SK-N-SH (cell line): ENCODE results near the gene EBNA1BP2. TPM values are rescaled to one million over a fixed set of nuclear protein-coding genes. Genes with fewer than 3 reads are reported as not detected.

Experiments used
- CTCF ChIA-PET: fragments of 300-600, 350-600 bp; formaldehyde crosslinking; extraction: SDS; loops from one replicate; lab custom pipeline; 2021; lab: Yijun Ruan, JAX
- POLR2A ChIA-PET: fragments of 350-600 bp; sonication (Branson Sonifier 250); formaldehyde crosslinking; extraction: SDS; loops from one replicate; lab custom pipeline; 2020; ENCODE audit warnings: antibody characterized with exemption, inconsistent platforms; lab: Yijun Ruan, JAX
- DNase-seq: peaks from one replicate; pipeline ENCODE4 v3.0.0; 2012
- H2AFZ ChIP-seq: fragments of 200-600 bp; sonication (generic); 2 replicates; pipeline ENCODE4 v1.8.1; 2016; ENCODE audit warnings: antibody characterized with exemption, mild to moderate bottlenecking, low read depth
- H3F3A ChIP-seq: fragments of 200-600 bp; sonication (generic); replicated peaks from 2 replicates; pipeline ENCODE3; 2016; ENCODE audit warnings: antibody characterized with exemption, mild to moderate bottlenecking; ENCODE audit not compliant: insufficient read depth
- H3K27ac ChIP-seq, 2 experiments: fragments of 200-500 bp in 1 of 2; fragments of 200-600 bp in 1 of 2; sonication (Bioruptor generic) in 1 of 2; sonication (generic), shearing (Covaris generic) in 1 of 2; 2 replicates each; pipeline versions ENCODE4 v1.5.1 to v1.6.1; 2014 to 2016; ENCODE audit warnings: low read depth in 2 of 2, inconsistent platforms in 1 of 2, low read length in 1 of 2, mild to moderate bottlenecking in 1 of 2, mixed read lengths in 1 of 2
- H3K27me3 ChIP-seq: fragments of 200-600 bp; sonication (generic), shearing (Covaris generic); 2 replicates; pipeline ENCODE4 v1.6.1; 2016; ENCODE audit warnings: mixed run types; ENCODE audit not compliant: insufficient read depth
- H3K36me3 ChIP-seq, 2 experiments: fragments of 200-500 bp in 1 of 2; fragments of 200-600 bp in 1 of 2; sonication (Bioruptor generic) in 1 of 2; sonication (generic) in 1 of 2; replicated peaks in 1 of 2; 2 replicates each; pipeline versions ENCODE3 to v1.5.1; 2014 to 2016; ENCODE audit warnings: low read length in 1 of 2, mild to moderate bottlenecking in 1 of 2; ENCODE audit not compliant: insufficient read depth in 2 of 2, control insufficient read depth in 1 of 2
- H3K4me1 ChIP-seq, 2 experiments: fragments of 200-500 bp in 1 of 2; fragments of 200-600 bp in 1 of 2; sonication (Bioruptor generic) in 1 of 2; sonication (generic), shearing (Covaris generic) in 1 of 2; 2 replicates each; pipeline versions ENCODE4 v1.5.1 to v1.6.1; 2014 to 2016; ENCODE audit warnings: low read depth in 1 of 2, low read length in 1 of 2, mixed run types in 1 of 2; ENCODE audit not compliant: insufficient read depth in 2 of 2, control insufficient read depth in 1 of 2
- H3K4me2 ChIP-seq: fragments of 200-600 bp; sonication (generic), shearing (Covaris generic); 2 replicates; pipeline ENCODE4 v1.6.1; 2017; ENCODE audit warnings: mixed run types
- H3K4me3 ChIP-seq, 2 experiments: fragments of 200-500 bp in 1 of 2; fragments of 200-600 bp in 1 of 2; sonication (Bioruptor generic) in 1 of 2; sonication (generic), shearing (Covaris generic) in 1 of 2; 2 replicates each; pipeline versions ENCODE4 v1.5.1 to v1.8.1; 2014 to 2016; ENCODE audit warnings: low read depth in 2 of 2, inconsistent platforms in 1 of 2, low read length in 1 of 2, mild to moderate bottlenecking in 1 of 2, mixed read lengths in 1 of 2, moderate library complexity in 1 of 2
- H3K79me2 ChIP-seq: fragments of 200-600 bp; sonication (generic); 2 replicates; pipeline ENCODE4 v1.8.1; 2017; ENCODE audit warnings: mild to moderate bottlenecking; ENCODE audit not compliant: insufficient read depth
- H3K9ac ChIP-seq: fragments of 200-600 bp; sonication (generic); 2 replicates; pipeline ENCODE4 v1.6.1; 2017; ENCODE audit warnings: mixed run types
- H3K9me2 ChIP-seq: fragments of 200-600 bp; sonication (generic); 2 replicates; pipeline ENCODE4 v1.6.1; 2017; ENCODE audit warnings: mixed run types
- H3K9me3 ChIP-seq: fragments of 200-600 bp; sonication (generic); 2 replicates; pipeline ENCODE4 v1.6.1; 2017; ENCODE audit warnings: mixed run types, mild to moderate bottlenecking, moderate library complexity
- H4K20me1 ChIP-seq: fragments of 200-600 bp; sonication (generic); 2 replicates; pipeline ENCODE4 v1.6.1; 2017; ENCODE audit warnings: mild to moderate bottlenecking, mixed run types; ENCODE audit not compliant: insufficient read depth
- ELF1 ChIP-seq: IDR thresholded peaks from 2 replicates; pipeline ENCODE4 v1.4.0; 2012
- EZH2phosphoT487 ChIP-seq: fragments of 200-600 bp; sonication (generic); IDR thresholded peaks from 2 replicates; pipeline ENCODE4 v1.6.1; 2017; ENCODE audit warnings: low read depth, mixed run types, mild to moderate bottlenecking, antibody characterized with exemption, moderate library complexity, borderline replicate concordance
- GABPA ChIP-seq: IDR thresholded peaks from 2 replicates; pipeline ENCODE4 v1.4.0; 2012; ENCODE audit warnings: low read depth, mild to moderate bottlenecking
- JUND ChIP-seq: IDR thresholded peaks from 2 replicates; pipeline ENCODE4 v1.4.0; 2012
- MEF2A ChIP-seq: IDR thresholded peaks from 2 replicates; pipeline ENCODE4 v1.4.0; 2012; ENCODE audit warnings: low read depth, borderline replicate concordance
- POLR2AphosphoS5 ChIP-seq: IDR thresholded peaks from 2 replicates; pipeline ENCODE4 v1.6.1; 2012; ENCODE audit warnings: low read depth, low read length
- RCOR1 ChIP-seq: fragments of 150-350 bp; IDR thresholded peaks from 2 replicates; pipeline ENCODE4 v1.6.1; 2017; ENCODE audit warnings: antibody characterized with exemption, low read length
- RFX5 ChIP-seq: IDR thresholded peaks from 2 replicates; pipeline ENCODE4 v1.6.1; 2012; ENCODE audit warnings: mild to moderate bottlenecking, improper control_type of control experiment, low read length
- RXRA ChIP-seq: IDR thresholded peaks from 2 replicates; pipeline ENCODE4 v1.4.0; 2012; ENCODE audit warnings: low read depth, mild to moderate bottlenecking, borderline replicate concordance
- SMC3 ChIP-seq: IDR thresholded peaks from 2 replicates; pipeline ENCODE4 v1.6.1; 2012; ENCODE audit warnings: low read depth, low read length, improper control_type of control experiment
- TAF1 ChIP-seq: IDR thresholded peaks from 2 replicates; pipeline ENCODE4 v1.6.1; 2012; ENCODE audit warnings: low read depth, mild to moderate bottlenecking, low read length, moderate library complexity, borderline replicate concordance
- TEAD4 ChIP-seq: IDR thresholded peaks from 2 replicates; pipeline ENCODE4 v1.4.0; 2012; ENCODE audit warnings: mild to moderate bottlenecking, borderline replicate concordance; ENCODE audit not compliant: insufficient read depth
- YY1 ChIP-seq: IDR thresholded peaks from 2 replicates; pipeline ENCODE4 v1.4.0; 2012; ENCODE audit warnings: low read depth, mild to moderate bottlenecking
- WGBS: methylation state at CpG from one replicate; pipeline ENCODE4 v1.1.6; 2017; ENCODE audit warnings: low lambda C conversion rate; 5-methylcytosine and 5-hydroxymethylcytosine counted together
- polyA plus RNA-seq, 3 experiments: library from polyadenylated mRNA; depleted of rRNA; stranded (reverse); fragments of >200 nt; gene quantifications; 2 replicates each; pipeline ENCODE4 v1.2.3, GENCODE V29; 2012
- TF ChIP-seq, protein P1 (sequence below): IDR thresholded peaks from 2 replicates; pipeline ENCODE4 v1.6.1; 2012; ENCODE audit warnings: mild to moderate bottlenecking, low read depth, low read length, moderate library complexity
- TF ChIP-seq, protein P2 (sequence below): fragments of 150-350 bp; IDR thresholded peaks from 2 replicates; pipeline ENCODE4 v1.6.1; 2017; ENCODE audit warnings: antibody characterized with exemption, low read length, low read depth, borderline replicate concordance

EBNA1BP2 gene
- polyA plus RNA-seq, 1 of the 3 experiments (the other 2 are of a cell fraction): 146 TPM

DNA sequence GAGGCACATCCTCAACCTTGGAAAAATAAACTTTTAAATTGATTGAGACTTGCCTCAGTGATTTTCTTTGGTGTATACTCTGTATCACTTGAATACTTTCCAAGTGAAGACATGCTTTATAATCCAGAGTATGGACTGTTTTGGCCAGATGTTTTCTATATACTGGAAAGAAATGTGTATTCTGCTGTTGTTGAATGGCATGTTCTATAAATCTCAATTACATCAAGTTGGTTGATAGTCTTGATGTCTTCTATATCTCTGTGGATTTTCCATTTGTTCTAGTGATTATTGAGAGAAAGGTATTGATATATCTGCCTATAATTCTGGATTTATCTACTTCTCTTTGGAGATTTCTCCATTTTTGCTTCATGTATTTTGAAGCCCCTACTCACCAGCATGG is 37.5 kb downstream of the EBNA1BP2 start:
- H3K9me2 ChIP-seq: no peaks in the 10 kb centered on the region
- no peak for TF ChIP-seq EZH2phosphoT487
- TF ChIP-seq RXRA: no peak
- no peak for TF ChIP-seq YY1
- no peak for TF ChIP-seq RFX5
- TF ChIP-seq POLR2AphosphoS5: no peak
- no peak for TF ChIP-seq GABPA
- TF ChIP-seq RCOR1: no peak
- TF ChIP-seq SMC3: no peak
- TF ChIP-seq TEAD4: no peak
- TF ChIP-seq JUND: no peak
- TF ChIP-seq, protein P1, sequence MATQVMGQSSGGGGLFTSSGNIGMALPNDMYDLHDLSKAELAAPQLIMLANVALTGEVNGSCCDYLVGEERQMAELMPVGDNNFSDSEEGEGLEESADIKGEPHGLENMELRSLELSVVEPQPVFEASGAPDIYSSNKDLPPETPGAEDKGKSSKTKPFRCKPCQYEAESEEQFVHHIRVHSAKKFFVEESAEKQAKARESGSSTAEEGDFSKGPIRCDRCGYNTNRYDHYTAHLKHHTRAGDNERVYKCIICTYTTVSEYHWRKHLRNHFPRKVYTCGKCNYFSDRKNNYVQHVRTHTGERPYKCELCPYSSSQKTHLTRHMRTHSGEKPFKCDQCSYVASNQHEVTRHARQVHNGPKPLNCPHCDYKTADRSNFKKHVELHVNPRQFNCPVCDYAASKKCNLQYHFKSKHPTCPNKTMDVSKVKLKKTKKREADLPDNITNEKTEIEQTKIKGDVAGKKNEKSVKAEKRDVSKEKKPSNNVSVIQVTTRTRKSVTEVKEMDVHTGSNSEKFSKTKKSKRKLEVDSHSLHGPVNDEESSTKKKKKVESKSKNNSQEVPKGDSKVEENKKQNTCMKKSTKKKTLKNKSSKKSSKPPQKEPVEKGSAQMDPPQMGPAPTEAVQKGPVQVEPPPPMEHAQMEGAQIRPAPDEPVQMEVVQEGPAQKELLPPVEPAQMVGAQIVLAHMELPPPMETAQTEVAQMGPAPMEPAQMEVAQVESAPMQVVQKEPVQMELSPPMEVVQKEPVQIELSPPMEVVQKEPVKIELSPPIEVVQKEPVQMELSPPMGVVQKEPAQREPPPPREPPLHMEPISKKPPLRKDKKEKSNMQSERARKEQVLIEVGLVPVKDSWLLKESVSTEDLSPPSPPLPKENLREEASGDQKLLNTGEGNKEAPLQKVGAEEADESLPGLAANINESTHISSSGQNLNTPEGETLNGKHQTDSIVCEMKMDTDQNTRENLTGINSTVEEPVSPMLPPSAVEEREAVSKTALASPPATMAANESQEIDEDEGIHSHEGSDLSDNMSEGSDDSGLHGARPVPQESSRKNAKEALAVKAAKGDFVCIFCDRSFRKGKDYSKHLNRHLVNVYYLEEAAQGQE: no peak
- no peaks in the 10 kb centered on the region for H3K79me2 ChIP-seq
- peaks cover 10% of the 10 kb centered on the region; the same call in 1 of the 2 replicates for H3K27me3 ChIP-seq
- ChIA-PET CTCF (no interaction called here), POLR2A (no interaction called here)
- no peak overlapping the region for H2AFZ ChIP-seq
- H3K4me3 ChIP-seq: no peak overlapping the region
- no peaks in the 10 kb centered on the region; a peak in 1 of 4 replicates for H3K4me1 ChIP-seq
- H3F3A ChIP-seq: no peaks in the 10 kb centered on the region
- H3K9ac ChIP-seq: no peak overlapping the region
- DNase-seq: no peak
- no peak overlapping the region for H3K4me2 ChIP-seq
- H4K20me1 ChIP-seq: no peaks in the 10 kb centered on the region
- H3K27ac ChIP-seq: no peak overlapping the region
- no peaks in the 10 kb centered on the region for H3K36me3 ChIP-seq
- no peaks in the 10 kb centered on the region for H3K9me3 ChIP-seq

DNA sequence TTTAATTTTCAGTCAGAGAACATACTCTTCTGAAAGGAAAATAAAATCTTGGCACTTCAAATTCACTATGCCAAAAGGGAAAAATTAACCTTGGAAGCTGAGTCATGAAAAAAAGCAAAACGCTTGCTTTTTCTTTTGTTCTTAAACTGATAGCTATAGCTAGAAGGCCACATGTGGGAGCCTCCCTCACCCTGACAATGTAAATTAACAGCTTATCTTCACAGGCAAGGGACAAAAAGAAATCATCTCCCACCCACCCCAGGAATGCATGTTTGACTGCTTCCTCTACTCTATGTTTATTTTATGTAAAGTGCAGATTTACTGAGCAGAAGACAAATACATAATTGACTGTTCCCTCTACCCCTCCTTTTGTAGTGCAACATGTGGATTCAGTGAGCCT is 38.0 kb downstream of the EBNA1BP2 start:
- TF ChIP-seq JUND (no peak), TAF1 (no peak), YY1 (no peak), ELF1 (no peak), EZH2phosphoT487 (no peak), MEF2A (no peak)
- TF ChIP-seq, protein P2, sequence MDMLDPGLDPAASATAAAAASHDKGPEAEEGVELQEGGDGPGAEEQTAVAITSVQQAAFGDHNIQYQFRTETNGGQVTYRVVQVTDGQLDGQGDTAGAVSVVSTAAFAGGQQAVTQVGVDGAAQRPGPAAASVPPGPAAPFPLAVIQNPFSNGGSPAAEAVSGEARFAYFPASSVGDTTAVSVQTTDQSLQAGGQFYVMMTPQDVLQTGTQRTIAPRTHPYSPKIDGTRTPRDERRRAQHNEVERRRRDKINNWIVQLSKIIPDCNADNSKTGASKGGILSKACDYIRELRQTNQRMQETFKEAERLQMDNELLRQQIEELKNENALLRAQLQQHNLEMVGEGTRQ: no peak
- Histone ChIP-seq H3K27ac (no peak overlapping the region), H3K4me3 (no peak overlapping the region), H3K27me3 (peaks cover 10% of the 10 kb centered on the region; the same call in 1 of the 2 replicates), H2AFZ (no peak overlapping the region), H3F3A (no peaks in the 10 kb centered on the region), H4K20me1 (no peaks in the 10 kb centered on the region), H3K9me3 (no peaks in the 10 kb centered on the region), H3K9ac (no peak overlapping the region), H3K36me3 (no peaks in the 10 kb centered on the region), H3K79me2 (no peaks in the 10 kb centered on the region), H3K4me2 (no peak overlapping the region), H3K4me1 (no peaks in the 10 kb centered on the region; a peak in 1 of 4 replicates), H3K9me2 (no peaks in the 10 kb centered on the region)
- CTCF ChIA-PET: interaction anchor here (1.1 kb wide), 1 partner anchor 60 kb away, joined by 3 read pairs; no protein-coding TSS in a partner anchor
- DNase-seq: no peak
- 19% methylated on average over 1 of the region's 1 CpG for WGBS
- POLR2A ChIA-PET: no interaction called here
